Measurements from ENCODE around the gene NBEAL2.
A peak's percentile ranks its signal among the peaks of the same experiment; 100 is the strongest.

NBEAL2 gene

DNA sequence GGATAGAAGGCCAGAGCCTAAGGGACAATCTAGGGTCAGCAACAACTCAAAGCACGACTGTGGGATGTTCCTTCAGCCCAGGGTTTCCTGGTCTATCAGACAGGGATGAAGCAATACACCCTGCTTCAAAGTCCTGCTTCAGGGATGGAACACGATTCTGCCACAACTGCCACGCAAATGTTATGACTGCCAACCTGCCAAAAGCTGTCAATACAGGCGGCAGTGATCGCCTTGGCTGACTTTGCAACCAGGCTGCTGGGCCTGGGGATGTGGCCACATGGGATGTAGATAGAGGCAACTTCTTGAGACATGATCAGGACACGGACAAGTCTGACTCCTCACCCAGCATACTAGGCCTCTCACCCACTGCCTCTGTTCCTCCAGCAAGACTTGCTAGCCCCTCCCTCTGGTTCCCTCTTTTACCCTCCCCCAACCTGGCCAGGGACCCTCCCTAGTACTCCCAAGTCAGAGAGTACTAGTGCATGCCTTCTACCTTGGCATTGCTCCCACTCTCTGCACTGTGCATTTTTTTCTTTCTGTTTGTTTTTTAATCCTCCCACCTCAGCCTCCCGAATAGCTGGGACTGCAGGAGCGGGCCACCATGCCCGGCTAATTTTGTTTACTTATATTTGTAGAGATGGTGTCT lies 10.6 kb upstream of the NBEAL2 start:
- H3K4me1 ChIP-seq (ENCODE audit: control insufficient read depth in 1 of 2, insufficient read depth in 2 of 2, low read length in 2 of 2) = peaks cover 19 to 38% of the 10 kb centered on the region in 2 donors
- no peaks in the 10 kb centered on the region for H3K27me3 ChIP-seq (ENCODE audit: low read depth, low read length)
- H3K9me3 ChIP-seq (ENCODE audit: control insufficient read depth in 1 of 2, low read length in 2 of 2) = no peaks in the 10 kb centered on the region
- no peak overlapping the region for H3K27ac ChIP-seq (ENCODE audit: low read length)
- no peak overlapping the region for H3K4me3 ChIP-seq (ENCODE audit: low read depth in 1 of 2, low read length in 2 of 2)
- H3K36me3 ChIP-seq (ENCODE audit: control insufficient read depth in 1 of 2, insufficient read depth in 2 of 2, low read length in 2 of 2) = no peaks in the 10 kb centered on the region

DNA sequence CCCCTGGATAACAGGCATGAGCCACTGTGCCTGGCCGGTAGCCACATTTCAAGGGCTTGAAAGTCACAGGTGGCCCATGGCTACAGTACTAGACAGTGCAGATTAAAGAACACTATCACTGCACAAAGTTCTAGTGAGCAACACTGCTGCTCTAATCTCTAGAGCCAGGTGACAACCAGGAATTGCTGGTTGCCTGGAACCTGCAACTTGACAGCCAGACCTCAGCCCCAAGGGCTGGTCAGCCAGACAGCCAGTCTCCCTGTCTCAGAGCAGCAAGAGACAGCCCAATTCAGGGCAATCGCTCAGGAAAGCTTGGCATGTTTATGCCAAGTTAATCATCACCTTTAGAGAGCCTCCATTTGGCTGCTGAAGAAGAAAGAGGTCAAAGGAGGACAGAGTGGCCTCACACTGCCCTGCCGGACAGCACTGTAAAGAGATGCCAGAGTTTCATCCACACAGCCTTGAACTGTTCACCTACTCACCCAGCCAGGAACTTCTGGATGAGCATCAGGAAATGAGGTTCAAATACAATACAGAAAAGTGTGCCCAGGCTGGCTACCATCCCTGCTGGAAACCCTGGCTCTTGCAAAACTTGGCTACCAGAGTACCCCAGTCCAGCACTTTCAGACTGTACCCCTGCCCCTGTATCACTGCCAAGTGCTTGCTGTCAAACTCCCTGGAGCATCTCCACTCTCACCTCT lies 8.9 kb upstream of the NBEAL2 start:
- Histone ChIP-seq H3K4me1 (ENCODE audit: control insufficient read depth in 1 of 2, insufficient read depth in 2 of 2, low read length in 2 of 2) (peaks cover 19 to 48% of the 10 kb centered on the region in 2 donors), H3K9me3 (ENCODE audit: control insufficient read depth in 1 of 2, low read length in 2 of 2) (no peaks in the 10 kb centered on the region), H3K27me3 (ENCODE audit: low read depth, low read length) (no peaks in the 10 kb centered on the region), H3K27ac (ENCODE audit: low read length) (no peak overlapping the region), H3K36me3 (ENCODE audit: control insufficient read depth in 1 of 2, insufficient read depth in 2 of 2, low read length in 2 of 2) (no peaks in the 10 kb centered on the region), H3K4me3 (ENCODE audit: low read depth in 1 of 2, low read length in 2 of 2) (no peak overlapping the region)

DNA sequence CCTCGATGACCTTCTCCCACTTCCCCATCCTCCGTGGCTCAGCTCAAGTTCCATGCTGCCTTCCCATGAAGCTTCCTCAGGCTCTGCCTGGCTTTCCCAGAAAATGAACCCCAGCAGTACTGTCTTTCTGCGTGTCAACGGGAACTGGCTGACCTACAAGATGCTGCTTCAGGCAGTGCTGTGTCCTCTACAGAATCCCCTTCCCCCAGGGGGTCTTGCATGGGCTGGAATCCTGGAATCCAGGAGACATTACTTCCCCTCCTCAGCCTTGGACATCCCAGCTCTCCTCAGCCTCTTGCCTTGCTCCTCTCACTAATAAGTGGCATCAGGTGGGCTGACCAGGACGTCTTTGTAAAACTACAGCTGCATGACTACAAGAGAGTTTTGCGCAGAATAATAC lies 8.3 kb upstream of the NBEAL2 start:
- no peak overlapping the region for H3K4me3 ChIP-seq (ENCODE audit: low read depth in 1 of 2, low read length in 2 of 2)
- no peaks in the 10 kb centered on the region for H3K36me3 ChIP-seq (ENCODE audit: control insufficient read depth in 1 of 2, insufficient read depth in 2 of 2, low read length in 2 of 2)
- no peaks in the 10 kb centered on the region for H3K27me3 ChIP-seq (ENCODE audit: low read depth, low read length)
- no peaks in the 10 kb centered on the region for H3K9me3 ChIP-seq (ENCODE audit: control insufficient read depth in 1 of 2, low read length in 2 of 2)
- H3K4me1 ChIP-seq (ENCODE audit: control insufficient read depth in 1 of 2, insufficient read depth in 2 of 2, low read length in 2 of 2) = peaks cover 19 to 51% of the 10 kb centered on the region in 2 donors
- H3K27ac ChIP-seq (ENCODE audit: low read length) = no peak overlapping the region

DNA sequence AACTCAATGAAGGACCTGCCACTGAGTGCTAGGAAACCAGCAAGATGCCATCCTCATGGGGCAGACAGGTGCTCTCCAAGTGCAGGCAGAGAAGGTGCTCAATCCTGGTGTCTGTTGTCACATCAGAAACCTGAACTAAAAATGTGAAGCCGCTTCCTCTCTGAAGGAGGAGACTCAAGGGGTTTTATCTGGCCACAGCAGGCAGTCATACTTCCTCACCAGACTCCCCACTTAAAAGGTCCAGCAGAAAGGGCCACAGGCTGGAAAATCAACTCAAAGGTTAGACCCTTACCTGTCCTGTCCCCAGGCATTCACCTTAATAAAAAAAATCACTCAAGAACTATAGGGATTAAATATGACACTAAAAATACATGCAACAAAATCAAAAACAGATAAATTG lies 7.7 kb upstream of the NBEAL2 start:
- Histone ChIP-seq H3K27me3 (ENCODE audit: low read depth, low read length) (no peaks in the 10 kb centered on the region), H3K36me3 (ENCODE audit: control insufficient read depth in 1 of 2, insufficient read depth in 2 of 2, low read length in 2 of 2) (peaks cover 0 to 3% of the 10 kb centered on the region in 2 donors), H3K9me3 (ENCODE audit: control insufficient read depth in 1 of 2, low read length in 2 of 2) (no peaks in the 10 kb centered on the region), H3K27ac (ENCODE audit: low read length) (no peak overlapping the region), H3K4me1 (ENCODE audit: control insufficient read depth in 1 of 2, insufficient read depth in 2 of 2, low read length in 2 of 2) (peaks cover 18 to 51% of the 10 kb centered on the region in 2 donors), H3K4me3 (ENCODE audit: low read depth in 1 of 2, low read length in 2 of 2) (no peak overlapping the region)

DNA sequence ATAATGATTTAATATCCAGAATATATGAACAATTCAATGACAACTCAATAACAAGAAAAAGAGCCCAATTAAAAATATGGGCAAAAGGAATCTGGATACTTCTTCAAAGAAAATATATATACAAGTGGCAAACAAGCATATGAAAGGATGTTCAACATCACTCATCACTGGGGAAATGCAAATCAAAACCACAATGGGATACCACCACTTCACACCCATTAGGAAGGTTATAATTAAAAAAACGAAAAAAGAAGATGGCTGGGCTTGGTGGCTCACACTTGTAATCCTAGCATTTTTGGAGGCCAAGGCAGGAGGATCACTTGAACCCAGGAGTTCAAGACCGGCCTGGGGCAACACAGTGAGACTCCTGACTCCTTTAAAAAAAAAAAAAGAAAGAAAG lies 7.1 kb upstream of the NBEAL2 start:
- Histone ChIP-seq H3K4me1 (ENCODE audit: control insufficient read depth in 1 of 2, insufficient read depth in 2 of 2, low read length in 2 of 2) (peaks cover 11 to 50% of the 10 kb centered on the region in 2 donors), H3K9me3 (ENCODE audit: control insufficient read depth in 1 of 2, low read length in 2 of 2) (no peaks in the 10 kb centered on the region), H3K27ac (ENCODE audit: low read length) (no peak overlapping the region), H3K36me3 (ENCODE audit: control insufficient read depth in 1 of 2, insufficient read depth in 2 of 2, low read length in 2 of 2) (peaks cover 0 to 3% of the 10 kb centered on the region in 2 donors), H3K4me3 (ENCODE audit: low read depth in 1 of 2, low read length in 2 of 2) (no peak overlapping the region), H3K27me3 (ENCODE audit: low read depth, low read length) (no peaks in the 10 kb centered on the region)

DNA sequence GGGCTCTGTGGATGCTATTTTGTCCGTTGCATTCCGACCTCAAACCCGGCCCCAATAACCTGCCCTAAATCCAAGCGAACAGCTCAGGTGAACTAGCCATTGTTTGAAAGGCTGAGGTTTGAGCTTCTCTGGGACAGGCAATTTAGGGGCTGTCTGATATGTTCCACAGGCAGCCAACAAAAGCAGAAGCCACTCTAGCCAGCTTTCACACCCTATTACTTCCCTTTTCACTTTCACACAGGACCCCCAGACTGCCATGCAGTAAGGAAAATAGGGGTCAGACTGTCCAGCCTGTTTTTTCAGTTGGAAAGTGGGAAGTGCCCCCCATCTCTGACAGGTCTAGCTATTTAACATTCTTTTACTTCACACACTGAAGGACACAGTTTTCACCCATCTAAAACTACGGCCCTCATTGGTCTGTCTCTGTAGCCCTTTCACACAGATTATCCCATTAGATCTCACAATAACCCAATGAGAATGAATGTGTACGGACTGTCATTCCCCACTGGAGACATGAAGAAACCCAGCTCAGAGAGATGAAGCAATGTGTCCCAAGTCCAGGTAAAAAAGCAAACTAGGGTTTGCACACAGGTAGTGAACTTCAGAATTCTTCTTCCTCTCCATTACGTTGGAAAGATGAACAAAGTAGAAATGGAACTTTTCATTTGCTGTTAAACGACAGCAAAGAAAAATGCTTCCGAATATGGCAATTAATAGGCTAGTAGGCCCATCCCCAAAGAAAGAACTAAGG lies 4.9 kb upstream of the NBEAL2 start:
- no peaks in the 10 kb centered on the region for H3K27me3 ChIP-seq (ENCODE audit: low read depth, low read length)
- peak overlapping the region; percentile 40 for H3K27ac ChIP-seq (ENCODE audit: low read length)
- peaks cover 0 to 3% of the 10 kb centered on the region in 2 donors for H3K36me3 ChIP-seq (ENCODE audit: control insufficient read depth in 1 of 2, insufficient read depth in 2 of 2, low read length in 2 of 2)
- H3K4me1 ChIP-seq (ENCODE audit: control insufficient read depth in 1 of 2, insufficient read depth in 2 of 2, low read length in 2 of 2) = peaks cover 15 to 65% of the 10 kb centered on the region in 2 donors
- peak overlapping the region; percentile 19 to 32 for H3K4me3 ChIP-seq (ENCODE audit: low read depth in 1 of 2, low read length in 2 of 2)
- no peaks in the 10 kb centered on the region for H3K9me3 ChIP-seq (ENCODE audit: control insufficient read depth in 1 of 2, low read length in 2 of 2)

DNA sequence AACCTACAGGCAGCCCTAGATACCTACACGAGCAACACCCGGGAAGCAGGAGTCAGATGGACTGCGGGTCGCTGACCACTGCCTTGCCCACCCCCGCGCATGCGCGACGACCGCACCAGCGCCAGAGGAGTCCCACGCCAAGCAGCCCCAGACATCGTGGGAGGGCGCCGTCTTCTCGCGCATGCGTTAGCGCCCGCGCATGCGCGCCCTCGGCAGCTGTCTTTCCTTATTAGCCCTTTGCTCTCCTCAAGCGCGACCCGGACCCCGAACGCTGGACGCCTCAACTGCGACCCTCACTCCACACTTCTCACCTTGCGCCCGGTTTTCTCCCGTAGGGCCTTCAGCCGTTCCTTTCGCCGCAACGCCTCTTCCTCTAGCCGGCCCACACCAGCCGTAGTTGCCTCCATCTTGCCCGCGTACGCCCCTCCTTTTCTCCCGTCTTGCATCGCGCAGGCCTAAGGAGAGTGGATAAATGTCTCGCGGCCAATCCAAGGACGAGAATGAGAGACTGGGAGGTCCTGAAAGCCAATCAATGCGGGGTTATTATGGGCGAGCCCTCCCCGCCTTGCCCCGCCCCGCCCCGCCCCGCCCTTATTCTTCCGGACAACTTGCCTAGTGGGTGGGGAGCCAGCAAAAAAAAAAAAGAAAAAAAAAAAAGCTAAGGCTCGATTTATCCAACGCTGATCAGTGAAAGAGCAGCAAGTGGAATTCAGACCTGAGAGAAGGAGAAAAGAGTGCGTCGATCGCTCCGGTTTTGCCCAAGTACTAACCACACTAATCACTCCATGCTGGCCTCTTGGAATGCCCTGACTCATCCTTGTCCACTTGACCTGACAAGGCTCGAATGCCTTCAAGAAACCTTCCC lies 2.9 kb upstream of the NBEAL2 start, which contains the start of gene CCDC12:
CCDC12 (minus strand) TSS at position 420 of the 865 bp plus-strand sequence; CDS start at position 407, 13 bp downstream.
- Histone ChIP-seq H3K36me3 (ENCODE audit: control insufficient read depth in 1 of 2, insufficient read depth in 2 of 2, low read length in 2 of 2) (peaks cover 0 to 3% of the 10 kb centered on the region in 2 donors), H3K27me3 (ENCODE audit: low read depth, low read length) (no peaks in the 10 kb centered on the region), H3K9me3 (ENCODE audit: control insufficient read depth in 1 of 2, low read length in 2 of 2) (no peaks in the 10 kb centered on the region), H3K27ac (ENCODE audit: low read length) (peak within 1 kb of the TSS; percentile 93), H3K4me3 (ENCODE audit: low read depth in 1 of 2, low read length in 2 of 2) (peak within 1 kb of the TSS; percentile 82 to 88), H3K4me1 (ENCODE audit: control insufficient read depth in 1 of 2, insufficient read depth in 2 of 2, low read length in 2 of 2) (peaks cover 12 to 54% of the 10 kb centered on the region in 2 donors)

DNA sequence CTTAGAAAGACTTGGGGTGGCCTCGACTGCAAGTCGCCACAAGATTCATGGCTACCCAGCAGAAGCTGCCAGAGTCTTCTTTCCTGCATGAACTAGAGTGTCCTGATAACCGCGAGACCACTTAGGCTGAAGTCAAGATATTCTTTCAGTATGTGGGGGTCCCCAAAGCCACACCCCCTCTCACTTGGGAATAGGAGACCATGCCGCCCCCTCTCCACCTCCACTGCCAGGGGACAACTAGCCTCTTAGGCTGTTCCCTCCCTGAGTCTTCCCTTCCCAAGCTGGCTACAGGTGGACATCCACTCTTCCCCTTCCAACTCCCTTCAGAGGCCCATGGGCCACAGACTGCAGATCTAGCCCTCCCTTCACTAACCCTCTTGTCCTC lies 1.7 kb upstream of the NBEAL2 start:
- no peaks in the 10 kb centered on the region for H3K27me3 ChIP-seq (ENCODE audit: low read depth, low read length)
- no peak overlapping the region for H3K27ac ChIP-seq (ENCODE audit: low read length)
- H3K4me1 ChIP-seq (ENCODE audit: control insufficient read depth in 1 of 2, insufficient read depth in 2 of 2, low read length in 2 of 2) = peaks cover 9 to 48% of the 10 kb centered on the region in 2 donors
- no peaks in the 10 kb centered on the region for H3K9me3 ChIP-seq (ENCODE audit: control insufficient read depth in 1 of 2, low read length in 2 of 2)
- no peak overlapping the region for H3K4me3 ChIP-seq (ENCODE audit: low read depth in 1 of 2, low read length in 2 of 2)
- H3K36me3 ChIP-seq (ENCODE audit: control insufficient read depth in 1 of 2, insufficient read depth in 2 of 2, low read length in 2 of 2) = peaks cover 0 to 3% of the 10 kb centered on the region in 2 donors

DNA sequence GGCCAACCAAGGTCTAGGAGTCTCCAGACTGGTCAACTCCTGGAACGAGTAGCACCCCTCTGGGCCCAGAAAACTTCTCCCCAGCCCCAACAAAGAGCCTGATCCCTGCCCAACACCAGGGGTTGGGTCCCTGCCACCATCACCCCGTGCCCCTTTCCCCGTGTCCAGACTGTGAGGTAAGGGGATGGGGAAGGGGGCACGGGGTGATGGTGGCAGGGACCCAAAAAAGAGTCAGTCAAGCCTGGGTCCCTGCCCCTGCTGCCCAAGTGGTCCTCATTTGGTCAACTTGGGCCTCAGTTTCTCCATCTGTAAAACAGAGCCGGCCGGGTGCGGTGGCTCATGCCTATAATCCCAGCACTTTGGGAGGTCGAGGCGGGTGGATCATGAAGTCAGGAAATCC lies 1.1 kb upstream of the NBEAL2 start:
- H3K27ac ChIP-seq (ENCODE audit: low read length) = no peak overlapping the region
- no peaks in the 10 kb centered on the region for H3K9me3 ChIP-seq (ENCODE audit: control insufficient read depth in 1 of 2, low read length in 2 of 2)
- no peaks in the 10 kb centered on the region for H3K27me3 ChIP-seq (ENCODE audit: low read depth, low read length)
- peak overlapping the region in 1 of 2 donors; percentile 76 for H3K4me3 ChIP-seq (ENCODE audit: low read depth in 1 of 2, low read length in 2 of 2)
- peaks cover 0 to 3% of the 10 kb centered on the region in 2 donors for H3K36me3 ChIP-seq (ENCODE audit: control insufficient read depth in 1 of 2, insufficient read depth in 2 of 2, low read length in 2 of 2)
- H3K4me1 ChIP-seq (ENCODE audit: control insufficient read depth in 1 of 2, insufficient read depth in 2 of 2, low read length in 2 of 2) = peaks cover 9 to 48% of the 10 kb centered on the region in 2 donors

DNA sequence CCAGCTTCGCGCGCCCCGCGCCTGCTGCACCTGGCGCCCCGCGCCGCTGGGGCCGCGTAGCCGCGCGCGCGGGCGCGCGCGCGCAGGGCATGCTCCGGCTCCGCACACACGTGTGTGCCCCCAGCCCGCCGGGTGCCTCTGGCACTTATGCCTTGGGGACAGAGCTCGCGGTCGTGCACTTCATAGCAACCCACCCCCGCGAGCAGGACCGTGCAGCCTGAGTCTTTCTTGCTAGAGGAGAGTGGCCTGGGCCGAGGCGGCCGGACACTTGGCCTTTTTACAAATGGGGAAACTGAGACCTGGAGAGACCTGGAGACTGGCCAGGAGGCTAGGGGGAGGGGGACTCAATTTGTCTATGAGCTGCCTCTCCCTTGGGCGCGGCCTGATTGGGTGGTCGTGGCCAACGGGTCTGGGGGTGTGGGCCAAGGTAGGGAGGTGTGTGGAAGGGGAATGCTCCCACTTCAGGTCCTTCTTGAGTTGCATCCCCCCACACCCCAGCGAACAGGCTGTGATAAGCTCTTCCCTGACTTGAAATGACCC lies 562 bp downstream of the NBEAL2 start:
- H3K36me3 ChIP-seq (ENCODE audit: control insufficient read depth in 1 of 2, insufficient read depth in 2 of 2, low read length in 2 of 2) = peaks cover 0 to 3% of the 10 kb centered on the region in 2 donors
- peaks cover 9 to 35% of the 10 kb centered on the region in 2 donors for H3K4me1 ChIP-seq (ENCODE audit: control insufficient read depth in 1 of 2, insufficient read depth in 2 of 2, low read length in 2 of 2)
- no peaks in the 10 kb centered on the region for H3K9me3 ChIP-seq (ENCODE audit: control insufficient read depth in 1 of 2, low read length in 2 of 2)
- H3K4me3 ChIP-seq (ENCODE audit: low read depth in 1 of 2, low read length in 2 of 2) = peak overlapping the region; percentile 61 to 76
- H3K27me3 ChIP-seq (ENCODE audit: low read depth, low read length) = no peaks in the 10 kb centered on the region
- H3K27ac ChIP-seq (ENCODE audit: low read length) = peak overlapping the region; percentile 56
